ENCODE results near the gene SLAMF8.

SLAMF8 gene

DNA sequence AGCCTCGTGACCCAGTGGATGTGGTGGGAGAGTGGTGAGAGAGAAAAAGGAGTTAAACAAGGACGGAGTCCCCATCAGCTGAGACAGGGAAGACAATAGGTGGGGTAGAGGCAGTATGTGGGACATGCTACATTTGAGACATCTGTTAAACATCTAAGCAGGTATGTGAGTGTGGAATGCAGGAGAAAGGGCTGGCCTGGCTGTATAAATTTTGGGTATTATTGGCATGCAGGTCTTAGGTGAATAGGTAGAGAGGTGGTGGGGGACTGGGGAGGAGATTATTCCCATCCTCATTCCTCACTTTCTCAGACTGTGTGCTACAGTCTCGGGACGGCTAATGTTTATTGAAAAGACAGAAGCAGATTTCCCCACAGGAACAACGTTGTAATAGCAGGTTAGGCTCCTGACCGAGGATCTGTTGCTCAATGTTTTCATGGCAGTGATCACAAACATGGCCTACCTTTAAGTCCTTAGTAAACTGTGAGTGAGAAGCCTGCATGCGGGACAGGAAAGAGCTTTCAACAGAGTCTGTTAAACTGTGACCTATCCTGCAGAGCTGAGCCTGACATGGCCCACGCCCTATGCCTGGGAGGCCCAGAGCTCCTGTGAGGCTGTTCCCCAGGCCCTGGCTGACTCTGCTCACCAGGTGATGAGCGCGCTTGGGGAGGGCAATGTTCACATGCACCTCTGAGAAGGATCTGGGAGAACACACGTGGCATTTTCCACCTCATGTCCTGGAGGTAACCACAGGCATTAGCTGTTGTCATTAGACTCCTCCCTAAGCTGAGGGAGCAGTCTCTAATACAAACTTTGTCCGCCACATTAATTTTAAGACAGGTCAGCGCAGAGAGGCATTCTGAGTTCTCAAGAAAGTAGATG lies 19.3 kb downstream of the SLAMF8 start:
- DNase-seq (ENCODE audit: low read depth in 3 of 3), result no peak

DNA sequence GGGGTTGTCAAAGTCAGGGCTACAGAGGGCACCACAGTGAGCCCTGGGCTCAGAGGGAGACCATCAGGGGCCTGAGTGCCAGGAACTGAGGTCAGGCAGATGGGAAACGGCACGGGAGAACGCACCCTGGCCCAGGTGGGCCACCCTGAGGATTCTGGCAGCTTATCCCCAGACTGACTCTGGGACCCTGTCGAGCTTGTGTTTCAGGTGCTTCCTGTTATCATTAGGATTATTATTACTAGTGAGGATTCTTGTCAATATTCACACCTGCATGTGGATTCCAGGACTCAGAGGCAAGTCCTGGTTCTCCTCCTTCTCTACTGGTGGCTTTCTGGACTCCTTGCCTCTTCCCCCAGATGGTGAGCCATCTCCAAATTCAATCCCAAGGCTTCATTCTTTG lies 20.6 kb downstream of the SLAMF8 start:
- no peak for DNase-seq (ENCODE audit: low read depth in 3 of 3)

DNA sequence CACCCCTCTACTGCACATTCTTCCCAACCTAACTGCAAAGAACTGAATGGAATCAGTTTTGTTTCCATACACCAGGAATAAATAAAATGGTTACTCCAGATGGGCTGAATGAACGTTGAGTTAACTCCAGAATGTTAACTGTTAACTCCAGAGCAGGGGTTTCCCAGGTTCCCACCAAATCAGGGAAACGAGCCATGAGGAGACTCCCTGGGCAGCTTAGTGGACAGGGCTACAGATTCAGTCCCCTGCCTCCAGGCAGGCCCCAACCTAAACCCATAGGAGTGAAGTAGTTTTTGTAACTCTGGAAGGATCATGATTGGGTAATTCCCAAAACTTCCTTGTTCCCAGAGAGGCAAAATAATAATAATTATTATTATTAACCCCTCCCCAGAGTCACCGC lies 21.7 kb downstream of the SLAMF8 start:
- DNase-seq (ENCODE audit: low read depth in 3 of 3), result no peak

DNA sequence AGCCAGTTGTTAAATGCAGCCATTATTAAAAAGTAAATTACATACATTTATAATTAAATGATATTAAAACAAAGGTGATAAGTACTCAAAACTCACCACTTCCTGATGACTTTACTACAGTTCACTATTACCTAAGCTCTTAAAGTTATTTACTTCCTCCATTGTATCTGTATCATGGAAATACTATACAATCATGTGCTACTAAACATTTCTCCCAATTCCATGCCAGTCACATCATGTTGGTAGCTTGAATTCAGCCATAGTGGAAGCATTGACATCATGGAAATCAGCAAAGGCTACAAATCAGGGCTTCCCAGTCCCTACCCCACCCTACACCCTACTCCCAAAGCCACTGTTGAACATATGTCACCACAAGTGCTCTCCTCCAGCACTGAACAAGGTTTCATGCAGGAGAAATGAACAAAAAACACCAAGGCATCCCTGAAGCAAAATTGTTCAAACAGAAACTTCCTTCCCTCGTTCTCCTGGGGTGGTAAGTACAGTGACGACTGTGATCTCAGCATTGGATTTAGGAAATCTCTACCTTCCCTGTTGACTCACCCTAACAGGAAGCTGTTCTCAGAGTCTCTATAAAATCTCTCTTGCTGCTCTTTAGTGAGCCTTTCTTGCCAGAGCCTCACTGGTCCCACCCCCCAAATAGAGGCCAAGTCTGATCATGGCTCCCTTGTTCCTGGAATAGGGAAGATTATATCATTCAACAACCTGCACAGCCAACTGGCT lies 23.1 kb downstream of the SLAMF8 start:
- no peak for DNase-seq (ENCODE audit: low read depth in 3 of 3)

DNA sequence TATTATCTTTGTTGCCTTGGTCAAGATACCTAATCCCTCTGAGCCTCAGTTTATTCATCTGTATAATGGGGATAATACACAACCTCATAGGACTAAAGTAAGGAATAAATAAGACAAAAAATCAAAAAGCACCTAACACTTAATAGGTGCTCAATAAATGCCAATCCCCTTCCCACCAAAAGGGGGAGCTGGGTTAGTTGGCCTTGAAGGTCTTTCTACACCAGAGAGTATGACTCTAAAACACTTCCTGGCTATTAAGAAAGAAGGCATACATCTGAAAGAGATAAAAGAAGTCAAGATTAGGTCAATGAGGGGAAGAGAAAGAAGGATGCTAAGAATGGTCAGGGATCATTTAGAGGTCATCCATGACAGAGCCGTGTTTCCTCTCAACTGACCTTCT lies 24.7 kb downstream of the SLAMF8 start:
- DNase-seq (ENCODE audit: low read depth in 3 of 3), result no peak

DNA sequence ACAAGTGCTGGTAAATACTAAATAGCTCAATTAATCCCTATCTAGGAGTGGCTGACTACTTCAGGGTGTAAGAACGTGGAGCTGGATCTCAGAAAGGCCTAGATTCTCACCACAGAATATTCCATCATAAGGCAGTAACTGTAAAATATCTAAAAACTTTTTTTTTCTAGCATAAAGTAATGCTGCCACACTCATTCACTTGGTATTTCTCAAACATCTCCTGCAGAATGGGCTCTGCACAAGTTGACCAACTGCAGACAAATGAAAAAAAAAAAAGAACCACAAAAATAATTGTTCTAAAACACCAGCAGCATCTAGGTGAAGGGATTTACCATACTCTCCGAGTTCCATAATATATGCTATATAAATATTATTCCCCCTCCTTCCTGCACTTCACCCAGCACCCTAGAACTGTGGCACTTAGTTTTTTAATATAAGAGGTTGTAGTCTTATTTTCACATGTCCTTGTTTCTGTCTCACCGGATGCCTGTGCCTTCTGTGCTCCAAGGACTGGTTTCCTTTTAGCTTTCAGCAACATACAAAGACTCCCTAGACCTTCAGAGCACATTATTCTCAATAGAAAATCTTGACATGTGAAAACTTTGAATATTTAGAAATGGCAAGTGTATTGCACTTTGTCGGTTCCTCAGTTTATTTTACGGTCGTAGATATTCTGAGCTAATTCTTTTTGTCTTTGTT lies 26.9 kb downstream of the SLAMF8 start:
- DNase-seq (ENCODE audit: low read depth in 3 of 3), result no peak

DNA sequence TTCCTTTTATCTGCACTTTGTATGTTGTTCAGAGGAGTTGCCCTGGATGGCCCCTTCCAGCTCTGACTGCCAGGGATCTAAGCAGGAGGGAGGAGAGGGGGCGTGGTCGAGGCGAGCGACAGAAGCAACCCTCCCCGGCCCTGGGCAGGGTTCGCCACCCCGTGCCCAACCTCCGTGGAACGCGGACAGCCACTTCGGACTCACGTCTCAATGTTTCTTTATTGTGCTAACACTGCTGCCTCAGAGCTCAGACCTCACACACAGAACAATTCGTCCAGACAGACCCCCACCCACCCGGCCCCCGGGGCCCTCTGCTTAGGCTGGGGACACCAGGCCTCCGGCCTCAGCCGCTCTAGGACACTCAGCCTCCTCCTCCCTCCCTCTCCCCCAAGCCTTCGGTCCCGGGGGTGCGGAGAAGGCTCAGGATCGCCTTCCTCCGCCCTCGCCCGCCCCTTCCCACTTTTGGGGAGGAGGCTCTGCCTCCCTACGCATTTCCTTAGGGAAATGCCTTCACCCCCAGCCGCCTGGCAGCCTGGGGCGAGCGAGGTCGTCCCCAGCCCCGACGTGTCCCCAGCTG lies 27.5 kb downstream of the SLAMF8 start:
- peak in 1 of 3 experiments; percentile 26 for DNase-seq (ENCODE audit: low read depth in 3 of 3)

DNA sequence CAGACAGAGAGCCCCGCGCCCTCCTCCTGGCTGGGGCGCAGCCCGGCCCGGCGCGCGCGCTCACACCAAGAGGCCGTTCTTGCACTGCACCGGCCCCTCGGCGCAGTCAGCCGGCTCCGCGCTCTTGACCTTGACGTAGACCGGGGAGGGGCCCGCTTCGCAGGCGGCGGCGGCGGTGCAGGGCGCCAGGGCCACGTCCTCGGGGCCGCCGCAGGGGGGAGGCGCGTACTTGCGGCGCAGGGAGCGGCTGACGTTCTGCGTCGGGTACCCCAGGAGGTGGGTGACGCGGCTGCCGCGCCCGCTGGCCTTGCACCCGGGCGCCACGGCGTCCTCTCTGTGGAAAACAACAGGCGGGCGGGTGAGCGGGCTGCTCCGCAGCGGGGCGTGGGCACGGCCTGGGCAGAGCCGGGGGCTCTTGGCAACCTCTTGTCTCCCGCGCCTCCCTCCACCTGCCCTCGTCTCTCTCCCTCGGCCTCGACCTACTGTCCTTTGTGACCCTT lies 28.1 kb downstream of the SLAMF8 start:
- peak; percentile 48 to 77 (median 58) for DNase-seq (ENCODE audit: low read depth in 3 of 3)

DNA sequence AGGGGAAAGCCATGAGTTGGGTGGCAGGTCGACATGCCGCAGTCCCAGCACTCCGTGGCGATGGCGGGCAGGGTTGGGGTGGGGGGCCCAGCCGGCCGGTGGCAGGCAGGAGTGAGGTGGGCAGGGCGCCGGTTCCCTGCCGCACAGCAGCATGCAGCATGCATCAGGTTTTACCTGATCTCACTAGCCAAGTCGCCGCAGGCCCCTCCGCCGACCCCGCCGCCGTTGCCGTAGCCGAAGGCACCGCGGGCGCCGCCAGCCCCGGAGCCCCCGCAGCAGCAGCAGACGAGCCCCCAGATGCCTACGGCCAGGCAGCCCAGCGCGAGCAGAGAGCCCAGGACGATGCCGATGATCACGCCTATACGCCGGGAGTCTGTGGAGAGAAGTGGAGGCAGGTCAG lies 29.0 kb downstream of the SLAMF8 start:
- no peak for DNase-seq (ENCODE audit: low read depth in 3 of 3)

DNA sequence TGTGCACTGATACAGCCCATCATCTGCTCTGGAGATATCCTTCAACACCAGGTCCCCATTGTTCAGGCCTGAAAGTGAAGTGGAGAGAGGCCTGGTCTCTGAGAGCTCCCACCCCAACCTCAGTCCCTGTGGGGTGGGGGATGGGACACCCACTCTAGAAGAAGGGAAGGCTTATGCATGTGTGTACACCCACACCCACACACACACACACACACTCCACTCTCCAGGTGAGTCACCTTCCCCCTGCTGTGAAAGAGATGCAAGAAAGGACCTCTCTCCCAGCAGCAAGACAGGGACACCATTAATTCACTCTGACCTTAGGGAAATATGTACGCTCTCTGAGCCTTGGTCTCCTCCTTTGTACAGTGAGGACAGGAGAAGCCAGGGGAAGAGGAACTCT lies 29.9 kb downstream of the SLAMF8 start:
- no peak for DNase-seq (ENCODE audit: low read depth in 3 of 3)

DNA sequence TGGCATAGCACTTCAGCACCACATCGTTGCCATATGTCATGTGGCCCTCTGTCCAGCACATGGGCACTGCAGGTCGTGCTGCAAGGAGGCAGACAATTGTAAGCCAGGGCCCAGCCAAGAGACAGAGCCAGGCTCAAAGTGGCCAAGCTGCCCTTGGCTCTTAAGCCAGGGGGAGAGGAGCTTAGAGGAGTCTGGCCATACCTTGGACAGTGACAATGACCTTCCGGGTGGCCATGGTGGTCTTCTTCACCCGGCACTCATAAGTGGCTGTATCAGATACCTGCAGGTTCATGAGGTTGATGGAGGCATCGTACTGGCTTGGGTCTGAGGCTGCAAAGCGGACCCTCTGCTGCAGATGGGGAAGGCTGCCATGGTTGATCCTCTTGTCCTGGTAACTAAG lies 31.2 kb downstream of the SLAMF8 start:
- DNase-seq (ENCODE audit: low read depth in 3 of 3), result no peak

DNA sequence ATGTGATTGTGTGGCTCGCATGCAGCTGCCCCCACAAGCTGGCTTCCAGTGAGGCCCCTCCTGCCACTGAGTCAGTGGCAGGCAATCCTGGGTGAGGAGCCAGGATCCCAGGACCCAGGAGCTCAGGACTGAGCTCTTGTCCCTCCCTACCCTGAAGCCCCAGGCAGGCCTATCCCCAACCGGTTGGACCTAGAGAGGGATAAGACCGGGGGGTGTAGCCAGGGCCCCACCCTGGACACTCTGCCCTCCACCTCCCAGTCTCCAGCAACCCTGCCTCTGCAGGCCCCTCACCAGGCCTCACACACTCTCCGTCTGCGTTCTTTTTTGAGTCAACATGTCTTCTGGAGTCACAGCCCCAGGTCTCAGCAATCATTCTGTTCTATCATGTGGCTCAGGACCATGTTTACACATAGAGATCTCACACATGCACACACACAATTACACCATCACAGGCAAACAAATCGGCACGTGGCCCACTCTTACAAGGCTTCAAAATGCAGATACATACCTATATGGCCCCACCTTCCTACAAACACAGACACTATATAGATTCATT lies 33.2 kb downstream of the SLAMF8 start:
- no peak for DNase-seq (ENCODE audit: low read depth in 3 of 3)

DNA sequence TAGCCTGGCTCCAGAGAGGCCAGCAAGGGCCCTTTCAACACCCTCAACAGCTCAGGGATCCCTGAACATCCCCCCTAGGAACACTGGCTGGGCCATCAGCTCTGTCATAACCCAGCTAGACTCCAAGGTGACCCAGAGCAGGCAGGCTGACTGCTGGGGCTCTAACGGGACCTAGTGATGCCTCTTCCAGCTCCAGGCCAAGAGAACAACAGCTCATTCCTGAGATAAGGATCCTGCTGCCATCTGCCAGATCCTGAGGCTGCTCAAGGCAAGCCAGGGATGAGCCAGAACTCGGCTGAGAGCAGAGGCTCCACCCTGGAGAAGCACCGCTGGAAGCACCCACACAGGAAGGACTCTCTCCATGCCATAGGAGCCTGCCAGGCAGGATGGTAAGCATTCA lies 33.8 kb downstream of the SLAMF8 start:
- no peak for DNase-seq (ENCODE audit: low read depth in 3 of 3)

DNA sequence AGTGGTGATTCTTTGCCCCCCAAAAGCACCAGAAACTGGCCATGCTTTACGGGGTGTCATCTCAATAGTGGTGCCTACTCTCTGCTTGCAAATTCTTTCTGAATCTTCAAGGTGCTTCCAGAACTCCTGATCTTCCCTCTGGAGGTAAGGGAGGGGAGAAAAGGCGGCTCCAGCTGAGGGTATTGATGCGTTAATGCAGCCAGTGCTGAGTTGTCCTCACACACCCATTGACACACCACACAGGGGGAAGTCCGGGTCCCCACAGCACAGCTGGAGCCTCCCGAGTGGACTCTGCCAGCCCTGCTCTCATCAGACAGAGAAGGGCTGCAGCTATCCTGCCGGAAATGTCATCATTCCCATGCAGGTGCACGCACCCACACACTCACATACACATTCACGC lies 34.5 kb downstream of the SLAMF8 start:
- no peak for DNase-seq (ENCODE audit: low read depth in 3 of 3)

DNA sequence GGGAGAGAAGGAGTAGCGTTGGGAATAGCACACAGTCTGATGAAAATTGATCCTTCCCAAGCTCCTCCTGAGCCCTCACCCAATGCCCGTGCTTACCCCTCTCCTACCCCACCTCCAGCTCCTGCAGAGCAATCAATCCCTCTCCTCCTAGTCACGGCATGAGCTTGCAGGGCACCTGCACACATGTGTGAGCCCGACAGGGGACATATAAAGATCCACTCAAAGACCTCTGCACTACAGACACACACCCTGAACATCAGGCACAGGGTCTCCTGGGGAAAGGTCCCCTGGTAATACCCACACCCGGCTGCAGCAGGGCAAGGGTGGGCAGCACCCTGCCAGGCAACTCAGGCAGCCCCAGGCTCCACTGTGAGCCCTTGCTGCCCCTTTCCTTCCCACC lies 35.4 kb downstream of the SLAMF8 start:
- DNase-seq (ENCODE audit: low read depth in 3 of 3), result no peak

DNA sequence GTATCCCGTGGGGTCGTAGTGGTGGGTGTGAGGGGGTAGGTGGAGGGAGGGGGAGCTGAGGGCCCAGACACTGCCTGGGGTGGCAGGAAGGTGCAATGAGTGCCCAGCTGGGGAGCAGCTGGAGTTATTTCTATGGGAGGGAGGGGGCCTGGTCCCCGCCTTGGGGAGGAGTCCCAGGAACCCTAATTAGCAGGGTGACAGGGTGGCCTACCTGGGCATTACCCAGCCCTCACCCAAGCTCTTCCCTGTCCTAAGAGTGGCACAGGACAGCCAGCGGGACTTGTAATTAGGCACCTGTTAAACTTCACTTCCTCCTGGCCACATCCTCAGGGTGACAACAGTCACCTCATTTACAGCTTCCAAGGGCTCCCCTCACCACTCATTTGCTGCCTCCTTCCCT lies 35.9 kb downstream of the SLAMF8 start, which contains the start of gene VSIG8:
Gene VSIG8 (minus strand): TSS at position 101 of the 400 bp plus-strand sequence. CDS start 136 bp downstream, outside the sequence.
- no peak for DNase-seq (ENCODE audit: low read depth in 3 of 3)

DNA sequence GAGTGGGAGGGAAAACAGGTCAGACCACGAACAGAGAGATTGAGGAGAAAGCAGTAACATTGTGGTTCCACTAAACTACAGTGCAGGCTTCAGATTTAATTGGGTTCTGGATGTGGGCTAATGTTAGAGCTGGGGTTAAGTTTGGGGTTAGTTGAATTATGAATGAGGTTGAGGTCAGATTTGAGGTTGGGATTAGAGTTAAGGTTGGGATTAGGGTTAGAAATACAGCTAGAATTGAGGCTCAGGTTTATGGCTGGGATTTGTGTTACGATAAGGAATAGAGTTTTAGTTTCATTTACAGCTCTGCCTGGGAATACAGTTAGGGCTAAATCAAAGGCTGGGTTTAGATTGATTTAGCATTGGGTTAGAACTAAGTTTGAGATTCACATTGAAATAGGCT lies 37.6 kb downstream of the SLAMF8 start:
- no peak for DNase-seq (ENCODE audit: low read depth in 3 of 3)

DNA sequence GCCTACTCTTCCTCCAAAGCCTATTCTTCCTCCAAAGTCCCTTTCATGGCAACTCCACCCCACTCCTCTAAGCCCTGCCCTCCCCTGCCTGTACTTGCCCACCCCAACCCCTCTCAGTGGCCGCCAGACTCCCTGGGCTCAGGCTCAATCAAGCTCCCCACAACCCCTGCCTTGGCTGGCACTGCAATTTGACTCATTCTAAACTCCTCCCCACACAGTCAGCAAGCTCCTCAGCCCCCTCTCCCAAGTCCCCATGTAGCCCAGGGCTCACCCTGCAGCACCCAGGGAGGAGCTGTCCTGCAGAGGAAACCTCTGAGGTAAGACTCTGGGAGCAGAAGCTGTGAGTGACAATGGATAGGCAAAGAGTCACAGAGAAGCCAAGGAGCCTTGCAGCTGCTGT lies 39.4 kb downstream of the SLAMF8 start:
- no peak for DNase-seq (ENCODE audit: low read depth in 3 of 3)

DNA sequence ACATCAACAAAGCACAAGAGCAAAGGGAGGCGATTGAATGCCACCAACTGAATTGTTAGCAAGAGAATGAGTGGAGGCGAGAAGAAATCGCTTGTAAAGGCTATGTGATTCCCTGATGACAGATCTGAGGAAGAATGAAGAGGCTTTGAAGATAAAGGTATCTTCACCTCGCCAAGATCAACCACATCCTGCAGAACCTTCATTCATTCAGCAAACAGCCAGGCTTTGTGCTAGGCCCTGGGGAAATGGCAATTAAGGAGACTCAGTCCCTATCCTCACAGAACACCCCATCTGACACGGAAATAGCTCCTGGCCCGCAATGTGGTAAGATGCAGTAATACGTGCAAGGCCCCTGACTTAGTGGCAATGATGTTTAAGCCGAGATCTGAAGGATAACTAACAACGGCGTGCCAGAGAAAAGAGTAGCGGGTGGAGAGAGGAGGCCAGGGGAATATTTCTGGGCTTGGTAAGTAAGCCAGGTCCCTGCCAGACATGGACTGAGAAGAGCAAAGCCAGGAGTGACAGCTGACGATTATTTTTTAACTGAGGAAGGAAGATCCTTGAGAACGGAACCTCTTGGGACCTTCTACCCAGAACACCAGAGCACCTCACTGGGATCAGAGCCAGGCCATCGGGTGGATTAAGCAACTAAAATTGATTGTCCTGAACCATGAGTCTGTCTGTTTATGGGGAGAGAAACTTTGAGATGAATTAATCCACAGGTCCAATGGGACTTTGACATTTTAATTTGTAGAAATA lies 40.4 kb downstream of the SLAMF8 start:
- no peak for DNase-seq (ENCODE audit: low read depth in 3 of 3)

DNA sequence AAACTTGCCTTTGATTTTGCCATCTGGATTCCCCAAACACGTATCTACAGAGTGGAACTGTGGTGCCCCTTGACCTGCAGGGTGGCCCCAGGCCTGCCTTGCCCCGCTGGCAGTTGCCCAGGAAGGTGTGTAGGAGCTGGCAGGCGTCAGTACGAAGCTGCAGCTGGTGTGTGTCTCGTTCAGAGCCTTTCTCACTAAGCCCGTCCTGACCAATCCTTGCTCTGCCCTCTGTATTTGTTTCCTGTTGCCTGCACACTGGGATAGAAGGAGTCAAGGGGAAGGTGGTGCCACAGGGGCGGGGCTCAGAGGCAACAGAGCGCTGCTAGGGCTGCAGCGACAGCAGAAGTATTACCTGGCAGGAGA lies 41.0 kb downstream of the SLAMF8 start:
- DNase-seq (ENCODE audit: low read depth in 3 of 3), result no peak

DNA sequence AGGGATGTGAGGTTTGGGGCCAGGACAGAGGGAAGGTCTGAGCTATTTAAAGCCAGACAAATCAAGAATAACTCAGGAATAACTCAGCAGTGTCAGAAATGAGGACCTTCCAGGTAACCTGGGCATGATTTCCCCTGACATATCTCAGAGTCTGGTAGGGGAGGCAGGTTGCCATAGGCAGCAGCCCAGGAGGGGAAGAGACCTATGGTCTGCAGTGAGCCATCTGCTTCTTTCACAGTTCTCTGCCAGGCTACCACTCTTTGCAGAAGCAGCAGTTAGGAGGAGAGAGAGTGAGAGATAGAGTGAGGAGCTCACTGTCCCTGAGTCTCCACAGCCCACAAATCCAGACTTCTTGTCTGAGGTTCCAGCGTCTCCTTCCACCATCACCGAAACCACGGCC lies 42.1 kb downstream of the SLAMF8 start:
- no peak for DNase-seq (ENCODE audit: low read depth in 3 of 3)

Data from stimulated activated CD4-positive, alpha-beta T cell treated with anti-CD3 and anti-CD28 coated beads, TNF-alpha, amount 100 ng/mL, for 24 hours (primary cell).